GM19099 (cell line): Measurements from ENCODE around the gene YWHAQ.

Source experiments
- POLR2A ChIP-seq: IDR thresholded peaks from 3 replicates; pipeline ENCODE4 v1.6.1; 2011; ENCODE audit warnings: low read depth; ENCODE audit not compliant: insufficient read length; ENCODE audit errors: extremely low read depth

Gene YWHAQ

DNA sequence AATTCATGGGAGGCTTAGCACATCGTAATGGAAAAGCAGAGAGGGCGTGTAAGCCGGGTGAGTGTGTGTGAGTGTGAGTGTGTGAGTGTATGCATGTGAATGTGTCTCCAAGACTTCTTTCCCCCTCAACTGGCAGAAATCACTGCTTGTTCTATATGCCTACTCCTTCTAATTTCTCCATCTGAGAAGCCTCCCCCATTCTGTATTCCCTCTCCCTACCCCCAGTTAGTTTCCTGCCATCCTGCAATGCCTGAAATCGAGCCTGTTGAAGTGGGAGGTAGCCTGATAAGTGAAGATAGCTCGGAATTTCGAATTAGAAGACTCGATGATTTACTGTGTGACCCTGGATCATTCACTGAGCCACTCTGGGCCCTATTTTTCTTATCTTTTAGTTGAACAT is 30.0 kb upstream of the YWHAQ start:
- TF ChIP-seq POLR2A = no peak

DNA sequence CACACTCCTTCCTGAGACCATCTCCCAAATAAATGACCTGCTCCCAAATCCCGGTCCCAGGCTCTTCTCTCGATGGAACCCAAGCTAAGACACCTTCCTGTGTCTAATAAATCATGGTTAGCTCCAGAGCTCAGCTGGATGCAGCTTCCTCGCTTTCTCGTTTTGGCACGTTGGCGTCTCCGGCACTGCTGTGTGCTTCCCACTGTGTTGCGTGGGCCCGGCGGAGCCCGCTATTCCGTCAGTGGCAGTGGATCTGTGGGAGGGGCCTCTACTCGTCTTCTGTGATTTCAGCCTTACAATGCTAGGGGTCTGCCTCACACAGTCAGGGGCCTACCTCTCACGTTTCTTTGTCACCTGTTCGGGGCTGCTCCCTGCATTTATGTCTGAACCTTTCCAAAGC is 29.4 kb upstream of the YWHAQ start:
- TF ChIP-seq POLR2A = no peak

DNA sequence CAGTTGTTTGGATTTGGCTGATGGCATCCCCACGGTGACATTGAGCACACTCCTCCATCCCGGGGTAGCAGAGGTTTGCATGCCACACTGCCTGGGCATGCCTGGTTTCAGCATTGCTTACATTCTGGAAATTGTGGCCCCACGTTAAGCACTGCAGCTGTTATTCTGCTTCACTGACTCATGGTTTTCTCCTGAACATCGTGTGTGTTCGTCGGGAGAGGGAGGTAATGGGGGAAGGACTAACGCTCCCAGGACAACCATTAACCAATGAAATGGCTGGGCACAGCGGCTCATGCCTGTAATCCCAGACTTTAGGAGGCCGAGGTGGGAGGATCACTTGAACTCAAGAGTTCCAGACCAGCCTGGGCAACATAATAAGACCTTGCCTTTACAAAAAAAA is 28.2 kb upstream of the YWHAQ start:
- no peak for TF ChIP-seq POLR2A

DNA sequence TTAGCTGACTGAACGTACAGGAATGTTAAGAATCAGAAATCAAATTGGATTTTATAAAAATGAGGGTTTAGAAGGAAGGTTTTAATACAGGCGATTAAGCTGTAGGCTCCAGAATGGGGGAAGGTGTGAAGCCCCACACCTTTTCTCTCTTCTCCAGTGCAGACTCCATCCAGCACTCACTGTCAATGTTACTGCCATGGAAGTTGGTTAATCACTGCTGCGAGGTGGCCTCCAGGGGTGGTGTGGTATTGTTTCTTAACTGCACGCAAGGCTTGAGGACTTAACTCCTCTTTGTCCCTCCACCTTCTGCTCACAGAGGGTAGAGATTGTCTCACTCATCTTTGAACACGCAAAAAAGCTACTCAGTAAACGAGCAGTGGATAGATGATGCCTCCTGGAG is 26.9 kb upstream of the YWHAQ start:
- no peak for TF ChIP-seq POLR2A

DNA sequence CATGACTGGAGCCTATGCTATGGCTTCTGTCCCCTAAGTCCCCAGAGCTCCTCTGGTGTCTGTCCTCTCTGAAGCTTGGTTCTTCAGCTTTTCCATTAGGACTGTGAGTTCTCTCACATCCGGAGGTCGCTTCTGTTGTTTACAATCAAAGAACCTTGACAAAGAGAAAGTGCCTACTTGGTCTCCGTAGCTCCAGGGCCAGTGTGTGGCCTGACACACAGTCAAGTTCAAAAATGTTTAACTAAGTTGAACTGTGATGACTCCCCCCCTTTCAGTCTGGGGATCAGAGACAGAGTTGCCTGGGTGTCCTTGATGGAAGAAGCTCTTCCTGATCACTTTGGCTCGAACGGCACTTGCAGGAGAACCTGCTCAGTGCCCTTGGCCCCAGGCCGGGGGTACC is 26.3 kb upstream of the YWHAQ start:
- TF ChIP-seq POLR2A = no peak

DNA sequence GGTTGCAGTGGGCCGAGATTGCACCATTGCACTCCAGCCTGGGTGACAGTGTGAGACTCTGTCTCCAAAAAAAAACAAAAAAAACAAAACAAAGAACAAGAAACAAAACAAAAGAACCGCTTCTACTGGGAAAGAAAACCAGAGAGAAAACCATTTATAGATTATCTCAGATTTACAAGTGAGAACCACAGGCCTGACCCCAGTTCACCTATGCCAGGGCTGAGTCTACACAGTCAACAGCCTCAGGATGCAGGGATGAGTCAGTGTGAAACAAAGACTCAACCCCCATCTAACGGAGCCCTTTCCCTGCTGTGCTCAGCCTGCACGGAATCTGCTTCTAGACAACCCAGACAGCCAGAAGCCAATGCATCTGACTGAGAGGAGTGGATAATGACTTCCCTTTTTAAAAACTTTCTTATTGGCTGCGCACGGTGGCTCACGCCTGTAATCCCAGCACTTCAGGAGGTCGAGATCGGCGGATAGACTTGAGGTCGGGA is 25.5 kb upstream of the YWHAQ start:
- no peak for TF ChIP-seq POLR2A

DNA sequence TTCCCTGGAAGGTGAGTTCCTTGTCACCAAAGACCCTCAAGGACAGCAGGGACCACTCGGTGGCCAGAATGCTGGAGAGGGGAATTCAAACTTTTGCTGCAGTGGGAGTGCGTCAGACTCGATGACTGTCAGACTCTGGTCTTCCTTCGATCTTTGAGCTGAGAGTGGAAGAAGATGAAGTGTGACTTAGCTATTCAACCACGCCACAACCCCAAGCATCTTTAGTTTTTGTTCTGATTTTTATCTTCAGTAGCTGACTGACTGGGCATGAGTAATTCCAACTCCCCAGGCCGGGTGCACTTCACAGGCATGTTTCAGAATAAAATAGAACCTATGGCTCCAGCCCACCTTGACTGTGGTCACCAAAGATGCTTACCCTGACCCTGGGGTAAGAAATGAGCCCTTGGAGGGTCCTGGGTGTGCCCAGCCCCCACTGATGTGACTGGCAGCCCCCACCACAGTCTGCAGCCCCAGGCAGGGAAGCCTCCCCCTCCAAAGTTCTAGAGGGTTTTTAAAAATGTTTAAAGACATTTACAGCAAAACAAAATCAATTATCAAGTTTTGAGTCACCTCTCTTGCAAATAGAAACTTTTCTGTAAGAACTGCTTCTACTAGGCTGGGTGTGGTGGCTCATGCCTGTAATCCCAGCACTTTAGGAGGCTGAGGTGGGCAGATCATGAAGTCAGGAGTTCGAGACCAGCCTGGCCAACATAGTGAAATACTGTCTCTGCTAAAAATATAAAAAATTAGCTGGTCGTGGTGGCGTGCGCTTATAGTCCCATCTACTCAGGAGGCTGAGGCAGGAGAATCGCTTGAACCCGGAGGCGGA is 24.9 kb upstream of the YWHAQ start:
- no peak for TF ChIP-seq POLR2A

DNA sequence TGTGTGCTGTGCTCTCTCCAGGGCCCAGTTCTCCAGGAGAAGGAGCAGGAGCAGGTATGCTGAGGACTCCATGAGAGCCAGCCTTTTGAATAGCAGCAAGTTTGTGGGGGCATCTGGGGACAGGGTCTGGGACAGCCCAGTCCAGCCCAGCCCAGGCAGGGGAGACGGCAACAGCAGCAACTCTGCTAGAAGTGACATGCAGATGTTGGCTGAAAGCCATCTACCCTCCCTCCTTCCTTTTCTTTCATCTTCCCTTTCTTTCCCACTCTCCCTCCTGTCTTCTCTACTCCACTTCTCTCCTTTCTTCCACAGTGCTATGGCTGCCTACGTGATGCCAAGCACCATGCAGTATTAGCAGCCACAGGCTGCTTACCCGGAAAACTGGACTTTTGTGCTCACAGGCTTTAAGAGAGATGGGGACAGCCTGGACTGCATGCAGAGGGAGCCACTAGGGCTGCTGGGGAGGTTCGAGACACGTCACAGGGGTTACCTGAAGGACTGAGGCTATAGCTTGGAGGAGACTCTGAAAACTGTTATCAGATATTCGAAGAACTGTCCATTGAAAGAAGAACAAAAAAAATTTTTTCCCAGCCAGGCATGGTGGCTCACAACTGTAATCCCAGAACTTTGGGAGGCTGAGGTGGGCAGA is 23.8 kb upstream of the YWHAQ start:
- TF ChIP-seq POLR2A = no peak

DNA sequence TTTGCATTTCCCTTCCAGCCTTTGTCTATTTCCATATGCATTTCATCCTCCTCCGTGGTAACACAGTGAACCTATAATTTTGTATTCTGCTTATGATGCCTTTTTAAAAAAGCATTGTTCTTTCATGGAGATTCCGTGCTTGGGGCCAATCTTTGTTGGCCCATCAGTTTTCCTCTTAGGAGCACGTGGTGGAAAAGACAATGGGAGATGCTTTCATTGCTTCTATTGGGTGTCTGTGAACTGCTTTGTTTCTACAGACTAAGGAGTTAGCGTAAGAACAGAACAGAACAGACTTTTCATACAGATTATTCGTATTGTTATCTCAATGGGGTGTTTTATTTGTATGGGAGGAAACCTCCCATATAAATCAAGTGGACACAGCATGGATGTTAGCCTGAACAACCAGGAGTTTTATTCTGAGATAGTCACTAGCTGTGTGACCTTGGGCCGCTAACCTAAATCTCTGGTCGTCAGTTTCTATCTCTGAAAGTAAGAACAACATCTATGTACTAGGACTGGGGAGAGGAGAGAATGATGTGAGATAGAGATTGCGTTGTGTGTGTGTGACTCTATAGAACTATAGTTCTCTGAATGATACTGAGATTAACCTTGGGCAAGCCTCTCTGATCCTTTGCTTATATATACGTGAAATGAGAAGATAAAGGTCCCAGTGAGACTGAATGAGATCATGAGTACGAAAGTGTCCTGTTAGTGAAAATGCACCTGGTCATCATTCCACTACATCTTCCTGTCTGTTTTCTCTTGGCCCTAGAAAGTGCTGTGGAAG is 22.9 kb upstream of the YWHAQ start:
- TF ChIP-seq POLR2A = no peak

DNA sequence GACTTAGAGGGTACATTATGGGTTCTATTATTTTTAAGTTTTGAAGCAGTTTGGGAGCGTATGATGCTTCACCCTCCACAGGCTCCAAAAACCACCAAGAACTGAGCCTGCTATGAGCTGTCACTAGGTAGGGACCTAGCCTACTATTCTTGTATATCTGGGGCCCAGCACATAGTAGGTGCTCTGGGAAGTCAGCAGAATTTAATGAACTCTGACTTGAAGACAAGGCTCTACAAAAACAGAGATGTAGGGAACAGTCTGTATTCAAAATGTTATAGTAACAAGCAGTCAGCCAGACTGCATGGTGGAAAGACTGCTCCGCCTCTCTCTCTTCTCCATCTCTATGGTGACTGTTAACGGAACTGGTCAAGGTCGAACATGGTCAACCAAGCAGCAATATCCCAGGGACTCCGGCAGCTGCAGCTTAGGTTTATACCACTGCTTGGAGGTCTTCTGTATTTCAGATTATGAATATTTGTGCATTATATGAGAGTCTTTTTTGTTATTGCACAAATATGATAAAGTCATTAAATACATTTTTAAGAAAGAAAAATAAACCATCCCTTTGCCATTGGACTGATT is 22.2 kb upstream of the YWHAQ start:
- TF ChIP-seq POLR2A = no peak

DNA sequence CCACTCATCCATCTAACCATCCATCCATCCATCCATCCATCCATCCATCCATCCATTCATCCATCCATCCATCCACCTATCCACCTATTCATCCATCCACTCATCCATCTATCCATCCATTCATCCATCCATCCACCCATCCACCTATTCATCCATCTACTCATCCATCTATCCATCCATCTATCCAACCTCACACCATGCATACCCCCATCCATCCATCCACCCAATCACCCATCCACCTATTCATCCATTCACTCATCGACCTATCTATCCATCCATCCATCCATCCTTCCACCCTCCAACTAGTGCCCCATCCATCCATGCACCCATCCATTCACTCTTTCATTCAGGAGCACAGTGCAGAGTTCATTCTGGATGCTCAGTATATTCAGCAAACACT is 21.5 kb upstream of the YWHAQ start:
- TF ChIP-seq POLR2A = no peak

DNA sequence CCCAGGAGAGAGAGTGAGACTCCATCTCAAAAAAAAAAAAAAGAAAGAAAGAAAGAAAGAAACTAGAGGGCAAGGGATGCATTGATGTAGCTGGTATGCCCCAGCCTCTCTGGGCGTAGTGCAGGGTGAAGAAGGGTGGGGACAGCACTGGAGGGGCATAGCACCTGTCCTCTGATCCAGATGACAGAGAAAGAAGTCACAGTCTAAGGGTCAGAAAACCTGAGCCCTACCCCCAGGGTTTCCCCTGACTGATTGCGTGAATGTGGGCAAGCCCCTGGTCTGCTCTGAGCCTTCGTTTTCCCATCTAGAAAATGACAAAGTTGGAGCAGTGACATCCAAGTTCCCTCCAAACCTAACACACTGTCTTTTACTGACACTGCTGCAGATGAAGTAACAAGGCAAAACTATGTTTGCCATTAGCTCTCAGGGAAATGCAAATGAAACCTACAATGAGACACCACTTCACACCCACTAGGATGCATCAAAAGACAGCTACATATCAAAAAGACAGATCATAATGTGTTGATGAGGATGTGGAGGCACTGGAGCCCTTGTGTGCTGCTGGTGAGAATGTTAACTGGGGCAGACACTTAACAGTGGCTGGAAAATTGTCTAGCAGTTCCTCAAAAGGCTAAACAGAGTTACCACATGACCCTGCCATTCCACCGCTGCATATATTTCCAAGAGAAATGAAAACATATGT is 19.5 kb upstream of the YWHAQ start:
- no peak for TF ChIP-seq POLR2A

DNA sequence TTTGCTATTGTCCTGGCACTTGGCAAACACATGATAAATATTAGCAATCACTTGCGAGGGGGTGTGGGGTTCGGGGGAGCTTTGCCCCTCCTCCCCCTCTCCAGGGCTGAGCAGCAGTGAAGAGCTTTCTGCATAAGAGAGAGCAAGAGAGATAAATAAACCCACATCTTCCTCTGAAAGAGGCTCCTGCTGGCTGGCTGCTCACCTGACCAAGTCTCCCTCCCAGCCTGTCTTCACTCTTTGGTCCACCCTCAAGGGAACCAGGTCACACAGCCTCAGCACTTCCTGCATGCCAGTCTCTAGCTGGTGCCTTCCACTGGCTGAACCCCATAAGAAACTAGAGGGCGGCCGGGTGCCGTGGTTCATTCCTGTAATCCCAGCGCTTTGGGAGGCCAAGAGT is 18.5 kb upstream of the YWHAQ start:
- no peak for TF ChIP-seq POLR2A

DNA sequence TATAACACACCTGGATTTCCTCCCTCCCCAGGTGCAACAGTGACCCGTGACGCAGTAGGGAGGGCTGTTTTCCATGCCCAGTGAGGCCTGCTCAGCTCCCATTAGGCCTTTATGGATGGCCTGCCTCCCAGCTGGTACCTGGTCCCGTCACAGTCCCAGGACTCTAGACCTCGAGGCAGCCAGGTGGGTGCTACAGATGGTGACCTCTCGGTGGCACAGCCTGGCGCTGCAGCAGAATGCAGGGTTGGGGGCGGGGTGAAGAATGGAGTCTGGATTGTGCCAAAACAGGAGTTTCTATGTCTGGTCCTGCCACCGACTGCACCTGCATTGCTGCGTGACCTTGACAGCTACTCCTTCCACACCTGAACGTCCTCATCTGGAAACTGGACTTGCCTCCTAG is 18.0 kb upstream of the YWHAQ start:
- no peak for TF ChIP-seq POLR2A

DNA sequence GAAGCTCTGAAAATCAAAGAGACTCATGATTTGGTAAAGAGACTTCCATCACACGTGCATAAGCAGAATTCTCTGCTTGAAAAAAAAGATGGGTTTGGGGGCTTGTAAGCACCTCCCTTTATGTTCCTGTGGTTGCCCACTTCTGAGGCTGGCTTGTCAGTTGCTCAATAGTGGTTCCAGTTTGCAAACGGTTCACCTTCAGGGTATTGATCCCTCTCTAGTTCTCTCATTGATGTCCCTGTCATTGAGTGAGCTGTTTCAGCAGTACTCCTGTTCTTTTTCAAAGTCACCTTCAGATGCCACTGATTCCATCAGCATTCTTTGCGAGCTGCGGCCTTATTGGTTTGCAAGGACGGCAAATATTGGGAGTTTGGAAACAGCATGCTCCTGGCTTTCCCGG is 17.1 kb upstream of the YWHAQ start:
- TF ChIP-seq POLR2A = no peak
